ENCODE results near the gene TBPL1. TPM values are rescaled to one million over a fixed set of nuclear protein-coding genes. Genes with fewer than 3 reads are reported as not detected.

TBPL1 gene
- total RNA-seq, 4 donors from 2014 or later, result 4.4 to 30.6 (median 19.7) TPM

DNA sequence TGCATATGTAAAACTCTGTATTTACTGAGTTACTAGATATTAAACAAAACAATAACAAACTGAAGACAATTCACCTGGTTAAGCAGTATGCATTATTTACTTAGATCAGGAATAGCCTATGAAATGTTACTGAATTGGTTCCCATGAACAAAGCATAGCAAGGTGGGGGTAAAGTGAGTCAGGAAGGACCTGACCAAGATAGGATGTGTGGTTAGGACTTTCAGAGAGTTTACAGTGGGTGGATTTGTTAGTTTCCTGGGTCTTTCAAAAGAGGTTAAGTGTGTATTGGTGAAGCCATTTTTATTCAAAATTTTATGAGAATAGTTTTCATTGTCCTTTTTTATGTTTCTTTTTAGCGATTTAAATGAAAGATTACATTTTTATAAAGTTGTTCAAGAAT lies 32.9 kb downstream of the TBPL1 start:
- no peak overlapping the region for H3K27ac ChIP-seq
- no peak overlapping the region for H3K4me3 ChIP-seq
- H3K27me3 ChIP-seq, result no peaks in the 10 kb centered on the region
- H3K36me3 ChIP-seq, result no peaks in the 10 kb centered on the region
- DNase-seq, result no peak
- H3K9me3 ChIP-seq, result no peaks in the 10 kb centered on the region
- intact Hi-C loops (cut with DNase I; ENCODE audit: low total_unique reads), result no loop called here
- no peak for TF ChIP-seq POLR2A (IDR thresholded peaks at IDR 0.05)
- TF ChIP-seq, protein P1, sequence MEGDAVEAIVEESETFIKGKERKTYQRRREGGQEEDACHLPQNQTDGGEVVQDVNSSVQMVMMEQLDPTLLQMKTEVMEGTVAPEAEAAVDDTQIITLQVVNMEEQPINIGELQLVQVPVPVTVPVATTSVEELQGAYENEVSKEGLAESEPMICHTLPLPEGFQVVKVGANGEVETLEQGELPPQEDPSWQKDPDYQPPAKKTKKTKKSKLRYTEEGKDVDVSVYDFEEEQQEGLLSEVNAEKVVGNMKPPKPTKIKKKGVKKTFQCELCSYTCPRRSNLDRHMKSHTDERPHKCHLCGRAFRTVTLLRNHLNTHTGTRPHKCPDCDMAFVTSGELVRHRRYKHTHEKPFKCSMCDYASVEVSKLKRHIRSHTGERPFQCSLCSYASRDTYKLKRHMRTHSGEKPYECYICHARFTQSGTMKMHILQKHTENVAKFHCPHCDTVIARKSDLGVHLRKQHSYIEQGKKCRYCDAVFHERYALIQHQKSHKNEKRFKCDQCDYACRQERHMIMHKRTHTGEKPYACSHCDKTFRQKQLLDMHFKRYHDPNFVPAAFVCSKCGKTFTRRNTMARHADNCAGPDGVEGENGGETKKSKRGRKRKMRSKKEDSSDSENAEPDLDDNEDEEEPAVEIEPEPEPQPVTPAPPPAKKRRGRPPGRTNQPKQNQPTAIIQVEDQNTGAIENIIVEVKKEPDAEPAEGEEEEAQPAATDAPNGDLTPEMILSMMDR (IDR thresholded peaks at IDR 0.05), result no peak
- H3K4me1 ChIP-seq, result peaks cover 0 to 2% of the 10 kb centered on the region in 2 donors

DNA sequence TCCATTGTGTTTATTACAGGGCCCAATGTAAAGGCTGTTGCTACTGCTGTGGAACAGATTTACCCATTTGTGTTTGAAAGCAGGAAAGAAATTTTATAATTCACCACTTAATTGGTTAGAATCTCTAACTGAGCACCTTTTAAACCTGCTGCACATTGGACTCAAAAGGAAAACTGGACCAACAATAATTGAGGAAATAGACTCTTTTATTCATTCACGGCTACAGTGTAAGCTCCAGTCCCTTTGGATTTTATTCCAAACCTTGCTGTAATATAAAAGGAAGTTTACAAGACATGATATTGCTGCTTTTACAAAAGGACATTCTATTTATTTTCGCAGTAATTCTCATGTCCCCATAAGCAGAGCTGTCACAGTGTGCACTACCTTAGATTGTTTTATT lies 33.9 kb downstream of the TBPL1 start:
- TF ChIP-seq, protein P1 (IDR thresholded peaks at IDR 0.05), result no peak
- no peak for TF ChIP-seq POLR2A (IDR thresholded peaks at IDR 0.05)
- Histone ChIP-seq H3K4me1 (peaks cover 0 to 10% of the 10 kb centered on the region in 2 donors), H3K4me3 (no peak overlapping the region), H3K27ac (no peak overlapping the region), H3K9me3 (no peaks in the 10 kb centered on the region), H3K27me3 (no peaks in the 10 kb centered on the region), H3K36me3 (no peaks in the 10 kb centered on the region)
- DNase-seq, result no peak
- intact Hi-C loops (cut with DNase I; ENCODE audit: low total_unique reads), result no loop called here

DNA sequence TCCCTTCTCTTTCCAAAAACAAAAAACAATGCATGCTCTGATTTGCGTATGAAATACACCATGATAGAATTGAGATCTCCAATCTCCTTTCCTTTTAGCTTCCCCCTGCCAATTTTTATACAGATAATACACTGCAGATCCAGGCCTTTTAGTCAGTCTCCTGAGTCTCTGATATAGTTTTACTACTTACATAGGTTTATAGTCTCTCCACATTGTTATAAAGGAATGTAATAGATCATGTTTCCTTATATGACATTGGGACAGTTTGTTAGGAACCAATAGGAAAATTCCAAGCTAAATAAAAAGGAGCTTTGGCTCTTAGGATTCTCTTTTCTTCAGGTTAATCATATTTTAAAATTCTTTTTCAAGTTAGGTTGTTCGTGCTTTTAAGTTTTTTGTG lies 36.5 kb downstream of the TBPL1 start:
- Histone ChIP-seq H3K27ac (peak overlapping the region in 1 of 2 donors; percentile 18), H3K9me3 (no peaks in the 10 kb centered on the region), H3K27me3 (no peaks in the 10 kb centered on the region), H3K4me1 (peaks cover 0 to 10% of the 10 kb centered on the region in 2 donors), H3K4me3 (no peak overlapping the region), H3K36me3 (no peaks in the 10 kb centered on the region)
- no peak for DNase-seq
- intact Hi-C loops (cut with DNase I; ENCODE audit: low total_unique reads), result no loop called here
- TF ChIP-seq, protein P1 (IDR thresholded peaks at IDR 0.05), result no peak
- no peak for TF ChIP-seq POLR2A (IDR thresholded peaks at IDR 0.05)

DNA sequence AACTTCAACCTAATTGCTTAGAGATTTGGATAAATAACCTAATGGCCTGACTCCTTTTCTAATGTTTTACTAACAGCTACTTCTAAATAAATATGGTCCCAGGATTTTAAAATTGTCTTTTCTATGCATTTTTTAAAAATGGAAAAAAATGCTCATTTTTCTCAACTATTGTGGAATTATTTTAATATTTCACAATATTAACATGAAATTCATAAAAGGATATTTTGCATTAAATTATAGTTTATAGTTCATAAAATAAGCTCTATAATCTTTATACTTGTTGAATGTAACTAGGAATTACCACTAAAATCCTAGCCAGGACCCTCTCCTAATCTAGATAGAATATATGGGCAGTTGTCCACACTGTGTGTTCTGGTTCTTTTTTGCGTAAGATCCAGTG lies 37.3 kb downstream of the TBPL1 start:
- no peak overlapping the region for H3K4me3 ChIP-seq
- DNase-seq, result no peak
- H3K36me3 ChIP-seq, result no peaks in the 10 kb centered on the region
- no peak for TF ChIP-seq POLR2A (IDR thresholded peaks at IDR 0.05)
- TF ChIP-seq, protein P1 (IDR thresholded peaks at IDR 0.05), result no peak
- no peaks in the 10 kb centered on the region for H3K9me3 ChIP-seq
- peaks cover 0 to 10% of the 10 kb centered on the region in 2 donors for H3K4me1 ChIP-seq
- H3K27me3 ChIP-seq, result no peaks in the 10 kb centered on the region
- intact Hi-C loops (cut with DNase I; ENCODE audit: low total_unique reads), result no loop called here
- peak overlapping the region in 1 of 2 donors; percentile 79 for H3K27ac ChIP-seq

DNA sequence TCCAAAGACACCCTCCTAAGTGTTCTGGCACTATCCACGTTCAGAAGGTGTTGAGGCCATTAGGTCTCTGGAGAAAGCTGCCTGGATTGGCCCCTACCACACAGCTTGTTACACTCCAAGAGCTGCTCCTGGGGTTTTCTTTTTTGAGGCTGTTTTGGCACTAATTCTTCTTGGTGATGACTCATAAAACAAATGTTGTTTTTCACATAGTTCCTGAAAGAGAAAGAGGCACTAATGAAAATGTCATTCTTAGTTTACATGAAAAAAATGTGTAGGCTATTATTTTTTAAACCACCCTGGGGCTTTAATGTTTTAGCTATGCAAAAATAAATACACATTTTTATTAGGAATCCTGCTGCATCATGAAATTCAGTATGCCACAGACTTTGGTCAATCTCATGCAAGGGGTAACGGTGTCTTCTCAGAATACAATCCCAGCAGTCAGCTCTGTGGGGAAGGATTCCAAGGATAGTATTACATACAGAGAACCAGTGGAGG lies 38.1 kb downstream of the TBPL1 start:
- no peak overlapping the region for H3K4me3 ChIP-seq
- TF ChIP-seq POLR2A (IDR thresholded peaks at IDR 0.05), result no peak
- TF ChIP-seq, protein P1 (IDR thresholded peaks at IDR 0.05), result no peak
- no peaks in the 10 kb centered on the region for H3K36me3 ChIP-seq
- no peak for DNase-seq
- no peaks in the 10 kb centered on the region for H3K27me3 ChIP-seq
- H3K4me1 ChIP-seq, result peaks cover 0 to 10% of the 10 kb centered on the region in 2 donors
- peak overlapping the region; percentile 46 to 79 for H3K27ac ChIP-seq
- intact Hi-C loops (cut with DNase I; ENCODE audit: low total_unique reads), result no loop called here
- H3K9me3 ChIP-seq, result no peaks in the 10 kb centered on the region

Data from uterus (tissue), 4 donors.